Epidermal melanocyte (primary cell): ENCODE measurements around the gene TBX3.
"Not testable (repeated sequence)": the region's sequence is repeated elsewhere in the genome, so short reads cannot be mapped to it uniquely, and the experiment has no call there.

ENCODE experiments used
- DNase-seq: peaks from one replicate; pipeline ENCODE4 v3.0.0; 2011; ENCODE audit warnings: low spot score; ENCODE audit not compliant: insufficient read length

TBX3 gene

GRCh38 chr12:114684098-114684869 is at the start of gene TBX3:
TBX3 (minus strand) TSS chr12:114684175; CDS start chr12:114683200, 975 bp downstream.
- peak; percentile 88 for DNase-seq

GRCh38 chr12:114732426-114733030 is 48.6 kb upstream of the TBX3 start:
- DNase-seq, result no peak

GRCh38 chr12:114729731-114730130 is 45.8 kb upstream of the TBX3 start:
- DNase-seq, result no peak

GRCh38 chr12:114726092-114726710 is 42.2 kb upstream of the TBX3 start:
- DNase-seq, result no peak

GRCh38 chr12:114722176-114722575 is 38.2 kb upstream of the TBX3 start:
- not testable (repeated sequence) for DNase-seq

DNA sequence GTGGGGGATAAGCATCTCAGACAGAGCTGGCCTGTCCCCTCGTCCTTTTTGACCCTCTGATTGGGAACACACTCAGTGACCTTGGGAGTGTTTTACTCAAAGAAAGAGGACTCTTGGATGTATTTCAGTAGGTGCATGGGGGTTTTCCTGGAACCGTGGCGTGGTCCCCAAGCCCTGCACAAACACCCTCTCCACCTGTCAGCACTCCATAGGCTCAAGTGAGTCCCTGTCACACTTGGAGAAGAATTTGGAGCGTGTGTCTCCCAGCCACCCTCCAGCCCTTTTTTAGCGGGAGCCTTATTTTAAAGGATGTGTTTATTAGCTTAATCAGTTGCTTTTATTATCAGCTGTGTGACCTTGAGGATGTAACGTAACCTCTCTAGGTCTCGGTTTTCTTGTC is 37.3 kb upstream of the TBX3 start:
- DNase-seq, result no peak

- DNase-seq, result no peak
These were observed 29.7 kb upstream of the TBX3 start for GRCh38 chr12:114713466-114714215.

DNA sequence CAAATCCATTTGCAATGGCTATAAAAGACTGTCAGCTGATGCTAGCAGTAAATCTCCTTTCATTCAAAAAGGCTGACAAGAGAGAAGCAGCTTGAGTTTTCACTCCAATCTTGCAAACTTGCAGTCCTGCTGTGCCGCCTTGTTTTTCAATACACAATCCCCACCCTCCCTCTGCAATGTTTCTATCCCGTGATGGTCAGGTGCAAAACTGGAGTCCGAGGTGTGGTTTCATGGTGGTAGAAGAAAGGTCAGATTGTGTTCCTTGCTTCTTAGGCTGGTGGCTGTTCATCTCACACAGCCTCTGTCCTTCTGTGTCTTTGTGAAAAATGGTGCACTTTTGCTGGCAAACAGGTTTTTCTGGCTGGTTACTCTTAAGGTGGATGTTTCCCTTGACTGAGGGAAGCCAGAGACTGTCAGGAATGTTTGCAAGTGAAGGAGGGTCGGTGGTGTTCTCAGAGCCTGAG is 27.7 kb upstream of the TBX3 start:
- no peak for DNase-seq

- DNase-seq, result no peak
These were observed 26.2 kb upstream of the TBX3 start for GRCh38 chr12:114710151-114710550.

DNA sequence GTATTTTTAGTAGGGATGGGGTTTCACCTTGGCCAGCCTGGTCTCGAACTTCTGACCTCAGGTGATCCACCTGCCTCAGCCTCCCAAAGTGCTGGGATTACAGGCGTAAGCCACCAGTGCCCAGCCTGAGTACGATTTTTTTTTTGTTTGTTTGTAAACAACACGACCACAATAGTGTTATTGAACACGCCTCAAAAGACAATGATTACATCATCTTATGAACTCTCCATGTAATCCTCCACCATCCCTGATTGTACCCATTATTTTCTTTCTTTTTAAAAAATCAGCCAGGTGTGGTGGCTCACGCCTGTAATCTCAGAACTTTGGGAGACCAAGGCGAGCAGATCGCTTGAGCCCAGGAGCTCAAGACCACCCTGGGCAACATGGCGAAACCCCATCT is 25.1 kb upstream of the TBX3 start:
- no peak for DNase-seq

GRCh38 chr12:114708598-114708997 is 24.6 kb upstream of the TBX3 start:
- not testable (repeated sequence) for DNase-seq

GRCh38 chr12:114704096-114704495 is 20.1 kb upstream of the TBX3 start:
- no peak for DNase-seq

GRCh38 chr12:114703060-114703493 is 19.1 kb upstream of the TBX3 start:
- no peak for DNase-seq

GRCh38 chr12:114702462-114702861 is 18.5 kb upstream of the TBX3 start:
- DNase-seq, result no peak

- no peak for DNase-seq
These were observed 17.6 kb upstream of the TBX3 start for GRCh38 chr12:114701553-114701952.

DNA sequence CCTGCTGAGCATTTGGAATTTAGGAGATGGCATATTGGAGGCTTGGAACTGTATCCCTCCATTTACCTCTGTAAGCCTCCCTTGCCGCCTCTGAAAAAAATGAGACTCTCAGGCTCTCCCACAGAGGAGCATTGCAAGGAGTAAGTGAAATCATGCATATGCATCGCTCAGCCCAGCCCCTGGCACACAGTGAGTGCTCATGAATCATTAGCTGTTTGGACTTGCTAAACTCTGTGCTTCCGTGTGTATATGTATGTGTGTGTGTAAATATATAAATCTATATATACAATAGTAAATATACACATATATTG is 17.1 kb upstream of the TBX3 start:
- no peak for DNase-seq

DNA sequence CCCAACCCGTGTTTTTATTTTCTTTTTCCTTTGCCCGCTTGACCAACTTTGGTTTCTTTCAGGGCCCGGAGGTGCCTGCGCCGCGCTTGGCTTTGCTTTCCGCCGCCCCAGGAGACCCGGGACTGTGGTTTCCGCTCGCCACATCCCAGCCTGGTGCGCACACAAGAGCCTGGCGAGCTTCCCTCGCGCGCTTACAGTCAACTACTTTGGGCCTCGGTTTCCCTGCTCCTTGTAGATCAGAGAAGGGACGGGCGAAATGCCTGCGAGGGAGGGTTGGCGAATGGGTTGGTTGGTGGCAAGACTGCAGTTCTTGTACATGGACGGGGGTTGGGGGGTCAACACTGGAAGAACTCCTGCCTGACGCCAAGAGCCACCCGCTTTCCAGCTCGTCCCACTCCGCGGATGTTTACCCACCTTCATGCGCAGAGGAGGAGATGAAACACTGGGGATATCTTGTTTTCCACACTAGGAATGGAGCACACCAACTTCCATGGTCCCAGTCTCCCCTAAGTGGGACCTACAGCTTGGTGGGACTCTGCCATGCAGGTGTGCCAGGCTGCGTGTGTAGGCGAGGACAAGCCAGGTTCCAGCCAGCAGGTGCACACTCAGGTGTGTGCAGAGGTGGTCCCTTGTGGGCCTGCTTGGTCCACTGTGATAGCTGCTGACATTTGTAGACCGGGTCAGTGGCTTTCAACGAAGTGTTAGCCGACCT is 16.6 kb upstream of the TBX3 start:
- DNase-seq, result no peak

DNA sequence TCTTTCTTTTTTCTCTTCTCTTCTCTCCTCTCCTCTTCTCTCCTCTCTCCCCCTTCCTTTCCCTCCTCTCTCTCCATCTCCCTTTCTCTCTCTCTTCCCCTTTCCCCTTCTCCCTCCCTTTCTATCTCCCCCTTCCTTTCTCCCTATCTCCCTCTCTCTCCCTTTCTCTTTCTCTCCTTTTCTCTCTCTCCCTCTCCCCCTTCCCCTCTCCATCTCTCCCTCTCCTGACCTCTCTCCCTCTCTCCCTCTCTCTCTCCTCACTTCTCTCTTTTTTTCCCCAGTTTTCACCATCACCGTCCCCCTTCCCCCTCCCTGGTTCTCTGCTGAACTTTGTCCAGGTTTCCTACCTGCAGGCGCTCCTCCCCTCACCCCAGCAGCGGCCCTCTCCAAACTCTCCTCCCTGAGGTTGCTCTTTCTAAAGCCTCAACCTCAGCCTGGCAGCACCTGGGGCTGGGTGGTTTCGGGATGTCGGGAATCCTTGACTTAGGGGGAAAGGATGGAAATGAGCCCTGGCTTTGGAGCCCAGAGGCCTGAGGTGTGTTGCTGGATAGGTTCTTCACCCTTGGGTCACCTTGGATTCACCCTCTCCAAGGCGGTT is 14.7 kb upstream of the TBX3 start:
- DNase-seq, result no peak

- DNase-seq, result no peak
These were observed 14.0 kb upstream of the TBX3 start for GRCh38 chr12:114697741-114698565.

DNA sequence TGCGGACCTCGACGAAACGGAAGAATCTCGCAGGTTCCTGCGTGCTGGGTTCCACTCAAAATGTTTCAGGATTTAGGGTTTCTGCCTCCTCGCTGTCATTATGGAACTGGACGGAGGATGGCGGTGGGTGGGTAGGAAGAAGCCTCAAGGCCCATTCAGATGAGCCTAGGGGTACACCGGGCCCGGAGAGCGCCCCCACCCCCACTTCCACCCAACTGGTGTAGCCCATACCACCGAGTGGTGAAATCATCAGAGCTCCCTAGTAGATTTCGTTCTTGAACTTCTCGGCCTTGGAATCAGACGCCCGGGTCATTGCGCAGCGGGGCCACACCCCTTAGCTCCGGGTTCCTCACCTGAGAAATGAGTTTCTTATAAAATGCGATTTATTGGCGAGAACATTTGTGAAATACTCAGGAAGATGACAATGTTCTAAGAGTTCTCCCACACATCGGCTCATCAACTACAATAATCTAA is 13.3 kb upstream of the TBX3 start:
- DNase-seq, result no peak
